Hematopoietic multipotent progenitor cell treated with erythropoietin and hydrocortisone succinate and interleukin-3 and kit ligand, for 6 days (in vitro differentiated cells): ENCODE measurements around the gene TMEM205.
"Not testable (repeated sequence)": the region's sequence is repeated elsewhere in the genome, so short reads cannot be mapped to it uniquely, and the experiment has no call there.

Experiments used
- DNase-seq: peaks from one replicate; pipeline ENCODE4 v3.0.0-alpha.2; 2015

Gene TMEM205

DNA sequence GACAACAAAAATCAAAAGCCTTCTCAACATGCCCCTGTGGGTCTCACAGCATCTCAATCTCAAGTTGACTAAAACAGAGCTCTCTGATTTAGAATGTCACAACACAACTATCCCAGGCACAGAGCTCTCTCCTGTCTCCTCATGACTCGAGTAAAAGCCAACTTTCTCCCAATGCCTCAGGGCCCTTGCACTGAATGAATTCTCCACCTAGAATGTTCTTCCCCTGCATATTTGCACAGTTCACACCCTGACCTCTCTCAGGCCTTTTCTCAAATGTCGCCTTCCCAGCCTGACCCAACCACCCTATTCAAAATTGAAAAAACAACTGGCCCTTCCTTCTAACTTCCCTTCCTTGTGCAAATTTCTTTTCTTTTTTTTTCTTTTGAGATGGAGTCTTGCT lies 24.7 kb upstream of the TMEM205 start:
- no peak for DNase-seq

DNA sequence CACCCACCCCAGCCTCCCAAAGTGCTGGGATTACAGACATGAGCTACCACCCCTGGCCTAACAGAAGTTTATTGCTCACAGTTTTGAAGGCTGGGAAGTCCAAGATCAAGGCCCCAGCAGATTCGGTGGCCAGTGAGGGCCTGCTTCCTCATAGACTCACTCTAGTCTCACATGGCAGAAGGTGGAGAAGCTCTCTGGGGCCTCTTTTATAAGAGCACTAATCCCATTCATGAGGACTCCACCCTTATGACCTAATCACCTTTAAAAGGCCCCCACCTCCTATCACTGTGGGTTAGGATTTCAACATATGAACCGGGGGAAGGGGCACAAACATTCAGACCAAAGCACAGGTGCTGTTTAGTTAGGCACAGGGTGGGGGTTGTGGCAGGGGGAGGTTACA lies 21.5 kb upstream of the TMEM205 start:
- DNase-seq, result no peak

DNA sequence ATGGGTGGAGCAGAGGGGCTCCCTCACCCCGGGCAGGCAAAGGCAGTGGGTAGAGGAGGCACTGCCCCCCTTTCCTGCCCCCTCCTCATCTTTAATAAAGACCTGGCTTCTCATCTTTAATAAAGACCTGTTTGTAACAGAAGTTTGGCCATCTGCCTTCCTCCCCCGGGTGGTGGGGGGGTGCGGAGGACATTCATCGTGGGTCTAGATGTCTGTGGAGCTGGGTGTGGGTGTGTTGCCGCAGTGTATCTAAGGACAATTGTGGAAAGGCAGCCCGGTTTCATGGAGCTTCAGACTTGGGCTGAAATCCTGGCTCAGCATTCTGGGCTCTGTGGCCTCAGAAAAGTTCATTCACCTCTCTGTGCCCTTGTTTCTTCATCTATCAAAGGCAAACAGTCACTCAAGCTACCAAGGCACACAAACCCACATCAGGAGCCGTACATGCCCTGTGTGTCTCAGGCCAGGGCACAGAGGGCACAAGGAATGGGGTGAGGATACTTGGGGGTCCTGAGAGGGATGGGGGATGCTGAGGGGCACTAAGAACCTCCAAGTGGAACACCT lies 19.6 kb upstream of the TMEM205 start:
- no peak for DNase-seq

DNA sequence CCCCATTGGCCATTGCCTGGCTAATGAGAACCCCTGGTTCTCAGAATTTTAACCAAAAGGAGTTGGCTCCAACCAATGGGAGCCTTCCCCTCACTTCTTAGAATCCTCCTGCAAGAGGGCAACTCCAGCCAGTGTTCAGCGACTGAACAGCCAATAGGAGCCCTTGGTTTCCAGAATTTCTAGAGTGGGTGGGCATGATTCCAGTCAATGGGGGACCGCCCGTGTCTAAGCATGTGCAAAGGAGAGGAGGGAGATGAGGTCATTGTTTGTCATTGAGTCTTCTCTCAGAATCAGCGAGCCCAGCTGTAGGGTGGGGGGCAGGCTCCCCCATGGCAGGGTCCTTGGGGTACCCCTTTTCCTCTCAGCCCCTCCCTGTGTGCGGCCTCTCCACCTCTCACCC lies 18.9 kb upstream of the TMEM205 start:
- DNase-seq, result no peak

DNA sequence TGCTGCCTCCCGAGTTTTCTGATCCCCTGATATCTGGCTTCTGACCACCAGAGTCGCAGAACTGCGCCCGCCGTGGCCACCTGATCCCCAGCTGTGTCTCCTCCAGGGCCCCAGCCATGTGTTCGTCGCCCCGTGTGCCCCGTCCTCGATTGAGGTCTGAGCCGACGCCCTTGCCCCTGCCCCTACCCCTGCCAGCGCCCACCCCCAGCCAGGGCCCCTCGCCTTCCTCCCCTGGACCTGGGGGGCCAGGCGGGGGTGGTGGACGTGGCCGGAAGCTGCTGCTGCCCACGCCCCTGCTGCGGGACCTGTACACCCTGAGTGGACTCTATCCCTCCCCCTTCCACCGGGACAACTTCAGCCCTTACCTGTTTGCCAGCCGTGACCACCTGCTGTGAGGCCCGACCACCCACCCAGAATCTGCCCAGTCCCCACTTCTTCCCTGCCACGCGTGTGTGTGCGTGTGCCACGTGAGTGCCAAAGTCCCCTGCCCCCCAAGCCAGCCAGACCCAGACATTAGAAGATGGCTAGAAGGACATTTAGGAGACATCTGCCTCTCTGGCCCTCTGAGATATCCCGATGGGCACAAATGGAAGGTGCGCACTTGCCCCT lies 18.3 kb upstream of the TMEM205 start:
- no peak for DNase-seq

DNA sequence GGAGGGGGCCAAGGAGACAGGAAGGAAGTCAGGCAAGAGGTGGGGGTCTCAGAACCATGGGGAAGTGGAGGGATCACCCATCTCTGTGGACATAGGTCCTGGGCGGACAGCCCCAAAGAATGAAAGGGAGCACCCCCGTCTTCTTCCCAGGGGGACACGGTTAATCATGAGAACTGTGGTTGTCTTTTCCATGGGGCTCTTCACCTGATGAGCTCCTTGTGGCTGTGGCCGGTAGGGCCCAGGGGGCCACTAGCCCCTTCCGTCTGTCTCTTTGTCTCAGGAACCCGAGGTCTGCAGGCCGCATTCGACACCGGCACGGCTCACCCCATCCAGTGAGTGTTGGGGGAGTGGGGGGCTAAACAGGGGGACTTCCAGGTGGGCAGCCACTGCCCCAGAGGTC lies 17.8 kb upstream of the TMEM205 start:
- no peak for DNase-seq

DNA sequence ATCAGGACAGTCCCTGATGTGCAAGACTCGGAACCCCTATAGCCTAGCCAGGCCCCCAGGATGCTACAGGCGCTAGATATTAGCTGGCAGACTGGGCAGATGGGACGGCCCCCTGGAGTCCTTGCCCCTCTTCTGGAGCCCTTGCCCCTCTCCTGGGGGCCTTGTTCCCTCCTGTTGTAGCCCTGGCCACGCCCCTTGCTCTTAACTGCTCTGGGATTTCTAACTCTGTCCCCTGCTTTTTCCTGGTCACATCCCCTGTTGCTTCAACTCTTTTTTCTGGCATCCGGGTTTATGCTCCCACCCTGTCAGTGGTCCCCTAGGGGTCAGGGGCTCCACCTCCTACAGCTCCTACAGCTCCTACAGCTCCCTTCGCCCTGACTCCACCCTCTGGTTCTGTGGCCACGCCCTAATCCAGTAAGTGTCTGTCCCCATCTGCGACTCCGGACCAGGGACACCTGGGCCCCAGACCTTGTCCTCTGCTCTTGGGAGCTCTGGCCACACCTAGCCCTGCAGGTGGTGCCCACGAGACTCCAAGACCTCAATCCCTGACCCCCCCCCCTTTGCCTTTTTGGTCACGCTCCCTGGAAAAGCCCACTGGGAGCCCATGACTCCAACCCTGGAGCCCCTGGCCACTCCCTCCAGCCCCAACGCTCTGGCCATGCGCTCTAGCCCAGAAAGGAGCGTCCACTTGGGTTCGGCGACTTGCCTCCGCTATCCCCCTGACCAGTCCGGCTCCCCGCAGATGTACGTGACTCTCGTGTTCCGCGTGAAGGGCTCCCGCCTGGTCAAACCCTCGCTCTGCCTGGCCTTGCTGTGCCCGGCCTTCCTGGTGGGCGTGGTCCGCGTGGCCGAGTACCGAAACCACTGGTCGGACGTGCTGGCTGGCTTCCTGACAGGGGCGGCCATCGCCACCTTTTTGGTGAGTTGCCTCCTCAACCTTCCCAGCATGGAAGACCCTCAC lies 16.0 kb upstream of the TMEM205 start:
- no peak for DNase-seq

DNA sequence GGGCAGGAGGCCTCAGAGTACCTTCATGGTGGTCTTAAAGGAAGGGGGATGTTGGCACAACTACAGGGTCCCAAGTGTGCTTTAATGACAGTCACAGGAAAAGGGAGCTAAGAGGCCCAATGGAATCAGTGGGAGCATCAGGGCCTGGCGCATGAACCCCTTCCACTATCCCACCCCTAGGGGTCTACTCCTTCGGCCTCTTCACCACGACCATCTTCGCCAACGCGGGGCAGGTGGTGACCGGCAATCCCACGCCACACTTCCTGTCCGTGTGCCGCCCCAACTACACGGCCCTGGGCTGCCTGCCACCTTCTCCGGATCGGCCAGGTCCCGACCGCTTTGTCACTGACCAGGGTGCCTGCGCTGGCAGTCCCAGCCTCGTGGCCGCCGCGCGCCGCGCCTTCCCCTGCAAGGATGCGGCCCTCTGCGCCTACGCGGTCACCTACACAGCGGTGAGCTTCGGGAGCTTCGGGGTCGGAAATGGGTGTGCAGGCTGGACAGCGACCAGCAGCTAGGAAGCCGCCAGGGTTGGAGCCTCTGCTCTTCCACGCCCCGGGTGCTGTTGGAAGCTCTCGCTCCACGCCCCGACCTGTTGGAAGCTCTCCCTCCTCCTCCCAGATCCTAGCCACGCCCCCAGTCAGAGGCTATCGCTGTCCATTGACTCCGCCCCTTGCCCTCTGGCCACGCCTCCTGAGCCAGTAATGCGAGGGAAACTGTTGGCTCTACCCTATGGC lies 15.1 kb upstream of the TMEM205 start:
- DNase-seq, result peak; percentile 62

DNA sequence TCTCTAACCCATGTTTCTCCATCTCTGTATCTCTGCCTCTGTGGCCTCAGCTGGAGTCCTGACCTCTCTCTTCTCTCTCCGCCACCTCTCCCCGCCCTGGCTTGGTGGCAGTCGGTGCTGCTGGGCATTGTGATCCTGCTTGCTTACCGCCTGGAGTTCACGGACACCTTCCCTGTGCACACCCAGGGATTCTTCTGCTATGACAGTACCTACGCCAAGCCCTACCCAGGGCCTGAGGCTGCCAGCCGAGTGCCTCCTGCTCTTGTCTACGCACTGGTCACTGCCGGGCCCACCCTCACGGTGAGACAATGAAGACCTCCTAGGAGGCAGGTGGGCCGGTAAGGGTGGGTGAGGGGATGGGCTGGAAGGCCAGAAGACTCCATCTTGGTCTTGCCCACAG lies 13.4 kb upstream of the TMEM205 start:
- DNase-seq, result no peak

DNA sequence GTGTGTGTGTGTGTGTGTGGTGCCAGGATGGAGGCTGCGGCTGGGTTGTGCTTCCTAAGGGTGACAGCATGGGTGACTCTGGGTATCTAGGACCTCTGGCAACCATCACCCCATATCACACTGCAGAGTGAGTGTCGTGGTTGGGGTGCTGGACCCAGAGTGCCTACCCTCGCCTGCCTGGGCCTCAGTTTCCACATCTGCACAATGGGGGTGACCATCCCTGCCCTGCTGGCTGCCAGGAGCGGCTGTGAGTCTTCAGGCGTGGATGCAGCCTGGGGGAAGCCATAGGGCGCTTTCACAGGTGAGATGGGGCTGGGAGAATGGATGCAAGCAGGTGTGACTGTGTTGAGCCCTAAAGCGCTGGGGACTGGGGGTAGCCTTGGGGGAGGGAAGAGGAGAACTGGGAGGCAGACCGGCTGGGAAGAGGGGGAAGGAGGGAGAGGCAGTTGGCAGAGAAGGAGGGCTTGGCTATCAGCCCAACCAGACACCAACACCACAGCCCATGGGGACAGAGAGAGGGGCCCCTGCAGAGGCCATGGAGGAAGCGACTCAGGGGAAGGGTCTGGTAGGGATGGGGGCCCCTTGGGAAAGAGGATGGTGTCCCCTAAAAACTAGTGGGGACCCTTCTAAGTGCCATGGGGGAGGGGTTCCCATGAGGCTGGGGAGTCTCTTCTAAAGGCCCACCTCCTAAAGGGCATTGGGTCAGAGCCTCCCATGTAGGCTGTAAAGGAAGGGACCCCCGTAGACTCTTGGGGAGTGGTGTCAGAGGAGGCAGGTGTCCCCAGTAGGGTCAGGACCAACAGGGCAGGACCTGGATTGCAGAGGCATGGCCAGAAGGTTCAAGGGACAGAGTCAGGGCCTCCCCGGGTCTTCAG lies 10.8 kb upstream of the TMEM205 start:
- no peak for DNase-seq

DNA sequence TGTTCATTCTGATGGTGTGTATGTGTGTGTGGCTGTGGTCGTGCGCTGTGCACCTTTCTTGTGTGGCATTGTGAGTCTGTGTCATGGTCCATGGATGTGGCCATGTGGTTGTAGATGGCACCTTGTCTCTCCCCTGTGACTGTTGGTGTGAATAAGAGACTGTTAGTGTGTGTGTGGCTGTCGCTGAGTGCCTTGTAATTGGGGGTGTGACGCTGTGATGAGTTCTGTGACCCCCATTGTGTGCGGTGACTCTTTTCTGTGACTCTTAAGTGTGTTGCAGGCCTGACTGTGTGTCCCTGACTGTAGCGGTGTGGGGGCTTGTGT lies 10.0 kb upstream of the TMEM205 start:
- no peak for DNase-seq

DNA sequence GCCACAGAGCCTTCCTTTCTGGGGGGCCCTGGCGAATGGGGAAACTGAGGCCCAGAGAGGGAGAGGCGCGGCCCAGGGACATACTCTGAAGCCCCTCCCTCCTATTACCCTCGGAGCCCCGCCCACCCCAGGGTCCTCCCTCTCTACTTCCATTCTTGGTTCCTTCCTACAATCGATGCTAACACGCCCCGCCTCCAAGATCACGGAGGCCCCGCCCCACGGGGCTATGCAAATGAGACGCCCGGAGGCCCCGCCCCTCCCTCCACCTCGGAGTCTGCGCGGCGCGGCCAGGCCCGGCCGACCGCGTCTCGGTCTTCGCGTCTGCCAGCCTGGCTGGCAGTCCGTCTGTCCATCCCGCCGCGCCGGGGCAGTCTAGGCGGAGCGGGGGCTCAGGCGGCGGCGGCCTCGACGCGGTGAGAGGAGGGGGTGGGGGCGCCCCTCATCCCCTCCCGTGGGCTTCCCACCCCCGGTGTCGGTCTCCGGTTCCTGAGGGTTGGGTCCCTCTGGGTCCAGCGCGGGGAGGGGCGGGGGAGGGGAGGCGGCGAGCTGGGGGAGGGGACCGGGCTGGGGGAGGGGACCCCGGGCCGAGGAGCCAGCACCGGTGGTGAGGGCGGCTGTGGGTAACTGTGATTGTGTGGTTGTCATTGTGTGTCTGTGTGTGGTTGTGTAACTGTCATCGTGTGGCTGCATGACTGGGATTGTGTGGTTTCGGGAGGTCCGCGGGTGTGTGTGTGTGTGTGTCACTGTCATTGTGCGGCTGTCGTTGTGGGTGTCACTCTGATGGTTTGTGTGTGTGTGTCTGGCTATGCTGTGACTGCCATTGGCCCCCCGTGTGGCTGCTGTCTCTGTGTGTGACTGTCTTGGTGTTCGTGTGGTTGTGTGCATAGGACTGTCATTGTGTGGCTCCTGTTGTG lies 9.3 kb upstream of the TMEM205 start, which contains the start of gene PLPPR2:
TSS of gene PLPPR2 (plus strand) at position 273 of the 914 bp plus-strand sequence. CDS start 2,242 bp downstream, outside the sequence.
- peak; percentile 96 for DNase-seq

DNA sequence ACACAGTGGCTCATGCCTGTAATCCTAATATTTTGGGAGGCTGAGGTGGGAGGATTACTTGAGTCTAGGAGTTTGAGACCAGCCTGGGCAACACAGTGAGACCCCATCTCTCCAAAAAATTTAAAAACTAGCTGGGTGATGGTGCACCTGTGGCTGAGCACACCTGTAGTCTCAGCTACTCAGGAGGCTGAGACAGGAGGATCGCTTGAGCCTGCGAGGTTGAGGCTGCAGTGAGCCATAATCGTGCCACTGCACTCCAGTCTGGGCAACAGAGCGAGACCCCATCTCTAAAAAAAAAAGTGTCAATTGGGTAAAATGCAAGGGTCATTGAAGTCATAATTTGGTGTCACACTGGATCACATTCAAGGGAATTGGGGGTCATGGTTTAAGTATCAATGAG lies 8.0 kb upstream of the TMEM205 start:
- DNase-seq, result not testable (repeated sequence)

DNA sequence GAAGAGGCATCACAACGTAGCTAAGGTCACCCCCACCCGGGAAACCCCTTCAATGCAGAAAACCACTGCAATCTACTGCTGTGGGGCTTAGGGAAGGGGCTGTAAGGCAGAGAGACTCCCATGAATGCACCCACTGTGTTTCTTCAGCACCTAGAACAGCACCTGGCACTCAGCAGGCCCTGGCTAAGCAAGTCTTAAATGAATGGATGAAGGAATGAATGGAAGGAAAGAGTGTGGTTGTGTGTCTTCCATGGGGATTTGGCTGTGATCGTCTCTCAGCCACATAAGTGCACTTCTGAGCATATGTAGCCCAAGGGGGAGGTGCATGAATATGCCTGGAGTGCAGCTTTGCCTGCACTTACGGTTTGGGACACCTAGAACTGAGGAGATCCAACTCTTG lies 3.1 kb upstream of the TMEM205 start:
- DNase-seq, result no peak

DNA sequence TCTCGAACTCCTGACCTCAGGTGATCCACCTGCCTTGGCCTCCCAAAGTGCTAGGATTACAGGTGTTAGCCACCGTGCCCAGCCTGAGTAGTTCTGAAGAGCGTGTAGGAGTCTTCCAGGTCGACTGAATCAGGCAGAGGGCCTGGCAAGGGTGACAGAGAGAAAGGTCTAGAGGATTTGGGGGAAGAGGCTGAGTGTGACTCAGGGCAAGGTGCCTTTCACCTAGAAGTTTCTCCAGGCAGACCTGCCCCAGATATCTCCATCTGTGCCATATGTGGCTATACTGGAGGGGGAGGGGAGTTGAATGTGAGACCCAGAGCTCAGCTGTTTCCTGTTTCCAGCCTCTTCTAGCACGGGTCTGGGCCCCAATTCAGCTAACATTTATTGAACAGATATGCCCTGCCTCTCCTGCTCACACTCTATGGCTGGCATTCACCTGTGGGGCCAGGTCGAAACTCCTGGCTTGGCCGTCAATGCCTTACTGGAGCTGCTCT lies 1.5 kb upstream of the TMEM205 start:
- no peak for DNase-seq

DNA sequence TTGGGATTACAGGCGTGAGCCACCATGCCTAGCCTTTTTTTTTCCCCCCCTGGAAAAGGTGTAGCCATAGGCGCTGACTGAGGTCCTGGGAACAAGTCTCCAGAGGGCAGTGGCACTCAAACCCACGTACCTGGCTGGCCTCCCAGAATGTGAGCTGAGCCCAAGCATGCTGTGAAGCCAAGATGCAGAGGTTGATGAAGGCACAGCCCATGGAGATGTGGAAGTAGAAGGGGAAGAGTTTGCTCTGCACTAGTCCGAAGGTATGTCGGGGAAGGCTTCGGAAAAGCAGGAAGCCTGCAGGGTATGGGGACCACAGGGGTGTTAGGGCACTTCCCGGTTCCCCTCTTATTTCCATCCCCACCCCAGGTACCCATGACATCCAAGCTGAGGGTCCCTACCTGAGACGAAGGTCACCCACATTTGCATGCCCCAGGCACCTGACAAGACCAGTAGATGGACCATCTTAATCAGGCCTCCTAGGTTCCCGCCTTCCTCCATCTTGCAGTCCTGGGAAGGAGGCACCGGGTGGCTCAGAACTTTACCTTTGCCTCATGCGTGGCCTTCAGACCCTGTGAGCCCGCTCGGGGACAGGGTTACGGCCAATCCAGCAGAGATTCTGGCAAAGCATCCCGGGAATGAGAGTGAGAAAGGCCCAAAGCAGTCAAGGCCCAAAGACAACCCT lies 805 bp downstream of the TMEM205 start:
- DNase-seq, result no peak

DNA sequence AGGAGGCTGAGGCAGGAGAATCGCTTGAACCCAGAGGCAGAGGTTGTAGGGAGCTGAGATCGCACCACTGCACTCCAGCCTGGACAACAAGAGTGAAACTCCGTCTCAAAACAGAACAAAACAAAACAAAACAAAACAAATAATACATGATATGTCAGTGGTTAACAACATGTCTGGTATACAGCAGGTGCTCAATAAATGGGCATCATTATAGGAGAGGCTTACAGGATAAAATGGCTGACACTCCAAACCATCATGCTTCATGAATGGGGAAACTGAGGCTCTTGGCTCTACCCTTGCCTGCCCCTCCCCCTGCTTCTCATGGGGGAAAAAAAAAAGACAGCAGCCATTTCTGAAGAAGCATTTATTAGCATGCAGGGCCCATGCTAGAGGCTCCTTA lies 3.6 kb downstream of the TMEM205 start:
- no peak for DNase-seq

DNA sequence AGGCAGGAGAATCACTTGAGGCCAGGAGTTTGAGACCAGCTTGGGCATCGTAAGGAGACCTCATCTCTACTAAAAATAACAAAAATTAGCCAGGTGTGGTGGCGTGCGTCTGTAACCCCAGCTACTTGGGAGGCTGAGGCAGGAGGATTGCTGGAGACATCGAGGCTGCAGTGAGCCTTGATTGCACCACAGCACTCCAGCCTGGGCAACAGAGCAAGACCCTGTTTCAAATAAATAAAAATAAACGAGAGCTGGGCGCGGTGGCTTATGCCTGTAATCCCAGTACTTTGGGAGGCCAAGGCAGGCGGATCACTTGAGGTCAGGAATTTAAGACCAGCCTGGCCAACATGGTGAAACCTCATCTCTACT lies 6.0 kb downstream of the TMEM205 start:
- DNase-seq, result not testable (repeated sequence)

DNA sequence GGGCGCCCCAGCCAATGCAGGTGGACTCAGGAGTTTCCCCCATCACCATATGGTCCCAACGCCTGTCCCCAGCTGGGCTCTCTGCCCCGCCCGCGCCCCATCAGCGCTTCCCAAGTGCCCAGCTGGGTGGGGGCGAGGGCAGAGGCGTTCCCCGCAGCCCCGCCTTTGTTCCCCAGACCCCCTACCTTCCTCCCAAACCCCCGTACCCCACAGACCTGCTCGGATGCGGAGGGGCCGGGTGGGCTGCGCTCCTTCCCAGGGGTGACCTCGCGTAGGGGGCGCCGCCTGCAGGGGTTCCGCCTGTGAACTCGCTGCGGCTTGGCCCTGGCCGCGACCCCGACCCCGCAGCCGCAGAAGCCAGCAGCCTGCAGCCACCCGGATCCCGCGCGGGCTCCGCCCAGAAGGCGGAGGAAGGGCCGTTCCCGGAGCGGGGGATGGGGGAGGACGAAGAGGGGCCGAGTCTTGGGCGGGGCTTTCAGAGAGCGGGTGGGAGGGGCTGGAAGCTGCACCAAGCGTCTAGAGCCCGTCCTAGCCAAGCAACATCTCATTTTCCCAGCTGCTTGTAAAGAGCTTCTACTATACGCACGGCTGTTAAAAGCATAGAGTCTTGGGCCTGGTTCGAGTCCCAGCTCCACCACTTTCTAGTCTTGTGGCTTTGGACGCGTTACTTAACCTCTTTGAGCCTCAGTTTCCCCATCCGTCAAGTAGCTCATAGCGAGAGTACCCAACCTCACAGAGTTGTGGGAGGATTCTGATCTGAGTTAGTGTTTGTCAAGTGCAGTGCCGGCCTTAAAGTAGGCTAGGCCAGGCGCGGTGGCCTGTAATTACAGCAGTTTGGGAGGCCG lies 6.6 kb downstream of the TMEM205 start, which contains the start of gene RAB3D:
TSS of gene RAB3D (minus strand) at position 404 of the 845 bp plus-strand sequence. CDS start 2,258 bp downstream, outside the sequence.
- peak; percentile 98 for DNase-seq
